Measurements from ENCODE around the gene PHC3.

The PHC3 gene

DNA sequence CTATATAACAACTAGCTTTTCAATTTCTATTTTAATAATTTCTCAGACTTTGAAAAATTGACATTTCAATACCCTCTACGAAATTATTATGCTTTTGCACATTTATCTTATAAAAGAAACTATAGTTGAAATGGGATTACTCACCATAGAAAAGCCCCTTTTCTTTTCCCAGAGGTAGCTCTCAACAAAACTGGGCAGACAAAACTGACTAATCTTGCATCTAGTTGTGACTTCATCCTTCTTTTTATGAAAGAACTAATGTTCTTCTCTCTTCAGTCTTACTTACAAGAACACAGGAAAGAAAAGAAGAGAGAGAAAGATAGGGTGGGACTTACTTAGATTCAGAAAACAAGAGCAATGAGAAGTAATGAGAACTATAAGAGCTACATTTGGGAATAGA lies 82.8 kb downstream of the PHC3 start:
- Histone ChIP-seq H3K4me3 (ENCODE audit: insufficient read depth, low read length, poor library complexity, severe bottlenecking) (no peak overlapping the region), H3K79me2 (ENCODE audit: insufficient read depth, low read length) (no peaks in the 10 kb centered on the region), H2AFZ (ENCODE audit: low read depth, low read length, severe bottlenecking) (no peak overlapping the region), H3F3A (ENCODE audit: insufficient read depth) (no peaks in the 10 kb centered on the region), H3K36me3 (ENCODE audit: low read length) (peaks cover 71% of the 10 kb centered on the region), H3K9me3 (ENCODE audit: insufficient read depth, low read length) (no peaks in the 10 kb centered on the region), H3K4me2 (ENCODE audit: low read depth, low read length, poor library complexity, severe bottlenecking) (no peak overlapping the region), H3K9me2 (replicated peaks; ENCODE audit: insufficient read depth, low read length) (no peaks in the 10 kb centered on the region), H4K20me1 (ENCODE audit: low read depth, low read length) (no peaks in the 10 kb centered on the region), H3K9ac (ENCODE audit: low read length) (no peak overlapping the region), H3K27me3 (ENCODE audit: low read length) (no peaks in the 10 kb centered on the region), H3K27ac (ENCODE audit: low read depth, low read length) (no peak overlapping the region)
- TF ChIP-seq EZH2phosphoT487 (conservative IDR thresholded peaks at IDR 0.05; ENCODE audit: low read length) = no peak
- TF ChIP-seq, protein P1, sequence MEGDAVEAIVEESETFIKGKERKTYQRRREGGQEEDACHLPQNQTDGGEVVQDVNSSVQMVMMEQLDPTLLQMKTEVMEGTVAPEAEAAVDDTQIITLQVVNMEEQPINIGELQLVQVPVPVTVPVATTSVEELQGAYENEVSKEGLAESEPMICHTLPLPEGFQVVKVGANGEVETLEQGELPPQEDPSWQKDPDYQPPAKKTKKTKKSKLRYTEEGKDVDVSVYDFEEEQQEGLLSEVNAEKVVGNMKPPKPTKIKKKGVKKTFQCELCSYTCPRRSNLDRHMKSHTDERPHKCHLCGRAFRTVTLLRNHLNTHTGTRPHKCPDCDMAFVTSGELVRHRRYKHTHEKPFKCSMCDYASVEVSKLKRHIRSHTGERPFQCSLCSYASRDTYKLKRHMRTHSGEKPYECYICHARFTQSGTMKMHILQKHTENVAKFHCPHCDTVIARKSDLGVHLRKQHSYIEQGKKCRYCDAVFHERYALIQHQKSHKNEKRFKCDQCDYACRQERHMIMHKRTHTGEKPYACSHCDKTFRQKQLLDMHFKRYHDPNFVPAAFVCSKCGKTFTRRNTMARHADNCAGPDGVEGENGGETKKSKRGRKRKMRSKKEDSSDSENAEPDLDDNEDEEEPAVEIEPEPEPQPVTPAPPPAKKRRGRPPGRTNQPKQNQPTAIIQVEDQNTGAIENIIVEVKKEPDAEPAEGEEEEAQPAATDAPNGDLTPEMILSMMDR (IDR thresholded peaks at IDR 0.05; ENCODE audit: insufficient read depth, low read length, poor library complexity, severe bottlenecking) = no peak

DNA sequence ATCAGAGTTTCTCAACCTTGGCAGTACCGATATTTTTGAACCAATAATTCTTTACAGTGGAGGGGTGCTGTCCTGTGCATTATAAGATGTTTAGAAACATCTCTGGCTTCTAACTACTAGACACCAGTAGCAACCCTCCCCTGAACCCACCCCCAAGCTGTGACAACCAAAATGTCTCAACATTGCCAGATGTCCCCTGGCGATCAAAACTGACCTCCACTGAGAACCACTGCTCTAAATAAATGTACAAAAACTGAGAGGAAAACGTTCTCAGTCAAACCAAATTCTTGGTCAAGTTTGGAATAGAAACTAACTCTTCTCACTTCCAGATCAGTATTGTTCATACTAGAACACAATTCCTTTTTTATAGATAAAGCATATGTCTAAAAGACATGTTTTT lies 85.2 kb downstream of the PHC3 start:
- no peak overlapping the region for H2AFZ ChIP-seq (ENCODE audit: low read depth, low read length, severe bottlenecking)
- H3K4me2 ChIP-seq (ENCODE audit: low read depth, low read length, poor library complexity, severe bottlenecking) = no peak overlapping the region
- H3K27ac ChIP-seq (ENCODE audit: low read depth, low read length) = no peak overlapping the region
- no peaks in the 10 kb centered on the region for H3K79me2 ChIP-seq (ENCODE audit: insufficient read depth, low read length)
- H3K36me3 ChIP-seq (ENCODE audit: low read length) = peaks cover 59% of the 10 kb centered on the region
- TF ChIP-seq, protein P1 (IDR thresholded peaks at IDR 0.05; ENCODE audit: insufficient read depth, low read length, poor library complexity, severe bottlenecking) = no peak
- TF ChIP-seq EZH2phosphoT487 (conservative IDR thresholded peaks at IDR 0.05; ENCODE audit: low read length) = no peak
- H3K4me3 ChIP-seq (ENCODE audit: insufficient read depth, low read length, poor library complexity, severe bottlenecking) = no peak overlapping the region
- no peaks in the 10 kb centered on the region for H4K20me1 ChIP-seq (ENCODE audit: low read depth, low read length)
- no peaks in the 10 kb centered on the region for H3K9me2 ChIP-seq (replicated peaks; ENCODE audit: insufficient read depth, low read length)
- H3K9ac ChIP-seq (ENCODE audit: low read length) = no peak overlapping the region
- H3F3A ChIP-seq (ENCODE audit: insufficient read depth) = no peaks in the 10 kb centered on the region
- no peaks in the 10 kb centered on the region for H3K27me3 ChIP-seq (ENCODE audit: low read length)
- H3K9me3 ChIP-seq (ENCODE audit: insufficient read depth, low read length) = no peaks in the 10 kb centered on the region

DNA sequence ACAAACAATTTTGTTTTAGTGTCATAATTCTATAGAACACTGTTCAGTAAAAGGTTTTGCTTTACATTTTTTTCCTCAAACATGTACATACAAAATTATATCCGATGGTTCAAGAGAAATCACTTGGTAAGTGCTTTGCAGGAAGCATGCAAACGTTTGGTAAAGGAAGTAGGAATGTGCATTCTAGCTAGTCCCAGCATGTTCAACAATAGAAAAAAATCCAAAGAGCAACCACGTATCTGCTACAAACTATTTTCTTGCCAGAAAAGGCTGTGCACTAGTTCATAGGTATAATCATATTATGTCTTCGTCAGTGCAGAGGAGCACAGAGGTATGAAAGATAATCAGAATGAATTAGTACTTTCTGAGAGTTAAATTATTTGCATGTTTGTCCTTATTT lies 85.8 kb downstream of the PHC3 start:
- Histone ChIP-seq H3K9me2 (replicated peaks; ENCODE audit: insufficient read depth, low read length) (no peaks in the 10 kb centered on the region), H3F3A (ENCODE audit: insufficient read depth) (no peaks in the 10 kb centered on the region), H4K20me1 (ENCODE audit: low read depth, low read length) (no peaks in the 10 kb centered on the region), H3K4me3 (ENCODE audit: insufficient read depth, low read length, poor library complexity, severe bottlenecking) (no peak overlapping the region), H3K4me2 (ENCODE audit: low read depth, low read length, poor library complexity, severe bottlenecking) (no peak overlapping the region), H3K79me2 (ENCODE audit: insufficient read depth, low read length) (no peaks in the 10 kb centered on the region), H2AFZ (ENCODE audit: low read depth, low read length, severe bottlenecking) (no peak overlapping the region), H3K9ac (ENCODE audit: low read length) (no peak overlapping the region), H3K36me3 (ENCODE audit: low read length) (peaks cover 59% of the 10 kb centered on the region), H3K27ac (ENCODE audit: low read depth, low read length) (no peak overlapping the region), H3K9me3 (ENCODE audit: insufficient read depth, low read length) (no peaks in the 10 kb centered on the region), H3K27me3 (ENCODE audit: low read length) (no peaks in the 10 kb centered on the region)
- TF ChIP-seq, protein P1 (IDR thresholded peaks at IDR 0.05; ENCODE audit: insufficient read depth, low read length, poor library complexity, severe bottlenecking) = no peak
- no peak for TF ChIP-seq EZH2phosphoT487 (conservative IDR thresholded peaks at IDR 0.05; ENCODE audit: low read length)
